Activated CD8-positive, alpha-beta memory T cell treated with anti-CD3 and anti-CD28 coated beads for 24 hours (primary cell): ENCODE results near the gene ATXN1.
"Not testable (repeated sequence)": the region's sequence is repeated elsewhere in the genome, so short reads cannot be mapped to it uniquely, and the experiment has no call there.

Source experiments
- DNase-seq: peaks from one replicate; pipeline ENCODE4 v3.0.0-alpha.2; 2020

The ATXN1 gene

DNA sequence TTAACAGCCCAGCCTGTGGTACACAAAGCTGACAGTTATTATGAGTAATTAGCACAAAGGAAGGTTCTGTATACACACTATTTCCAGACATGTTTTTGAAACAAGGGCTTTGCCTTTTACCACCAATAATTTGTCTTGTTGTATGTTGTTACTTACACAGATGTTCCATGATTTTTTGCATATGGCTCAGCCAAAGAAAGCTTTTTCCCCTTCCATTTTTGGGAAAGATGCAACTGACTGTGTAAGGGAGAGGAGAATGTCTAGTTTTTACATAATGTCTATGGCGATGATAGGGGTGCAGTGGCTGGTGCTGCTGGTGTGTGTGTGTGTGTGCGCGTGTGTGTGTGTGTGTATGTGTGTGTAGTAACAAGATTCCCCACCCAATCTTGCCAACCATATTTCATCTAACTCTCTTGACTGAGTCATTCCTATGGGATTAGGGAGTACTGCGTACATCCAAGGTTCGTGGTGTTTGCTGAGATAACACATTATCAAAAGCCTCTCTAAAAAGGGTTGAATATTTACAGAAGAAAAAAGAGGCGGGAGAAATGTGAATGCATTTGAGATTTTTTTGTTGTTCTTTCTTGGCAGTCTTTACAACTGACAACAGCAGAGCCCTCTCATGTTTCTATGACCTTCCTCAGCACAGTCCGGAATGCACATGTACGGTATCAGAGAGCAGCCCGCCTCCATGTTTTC, 330.7 kb downstream of the ATXN1 start:
- DNase-seq, result no peak

DNA sequence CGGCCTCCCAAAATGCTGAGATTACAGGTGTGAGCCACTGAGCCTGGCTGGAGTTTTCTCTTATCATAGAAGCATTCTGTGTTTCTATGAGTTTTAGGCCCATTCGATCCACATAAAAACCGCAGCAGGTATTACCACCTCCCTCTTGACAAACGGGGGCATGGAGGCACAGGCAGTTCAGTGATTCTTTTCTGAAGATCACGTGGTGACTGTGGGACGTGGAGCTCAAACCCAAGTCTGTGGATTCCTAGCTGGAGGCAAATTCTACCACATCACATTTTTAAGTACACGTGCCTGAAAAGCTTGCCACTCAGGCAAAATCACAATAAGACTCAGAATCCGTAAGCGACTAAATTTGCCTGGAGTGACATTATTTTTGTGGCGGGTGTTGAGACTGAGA, 331.6 kb downstream of the ATXN1 start:
- DNase-seq, result no peak

DNA sequence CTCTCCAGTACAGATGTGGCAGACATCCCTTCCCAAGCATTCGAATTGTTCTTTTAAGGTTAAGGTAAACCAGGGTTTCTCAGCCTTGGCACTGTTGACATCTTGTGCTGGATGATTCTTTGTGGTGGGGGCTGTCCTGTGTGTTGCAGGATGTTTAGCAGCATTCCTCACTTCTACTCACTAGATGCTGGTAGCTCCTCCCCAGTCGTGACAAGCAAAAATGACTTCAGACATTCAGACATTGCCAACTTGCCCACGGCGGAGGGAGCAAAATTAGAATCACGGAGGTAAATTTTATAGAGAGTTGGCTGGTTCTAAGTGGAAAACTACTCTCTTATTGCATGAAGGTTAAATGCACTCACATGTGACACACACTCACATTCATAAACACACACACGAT, 334.1 kb downstream of the ATXN1 start:
- no peak for DNase-seq

DNA sequence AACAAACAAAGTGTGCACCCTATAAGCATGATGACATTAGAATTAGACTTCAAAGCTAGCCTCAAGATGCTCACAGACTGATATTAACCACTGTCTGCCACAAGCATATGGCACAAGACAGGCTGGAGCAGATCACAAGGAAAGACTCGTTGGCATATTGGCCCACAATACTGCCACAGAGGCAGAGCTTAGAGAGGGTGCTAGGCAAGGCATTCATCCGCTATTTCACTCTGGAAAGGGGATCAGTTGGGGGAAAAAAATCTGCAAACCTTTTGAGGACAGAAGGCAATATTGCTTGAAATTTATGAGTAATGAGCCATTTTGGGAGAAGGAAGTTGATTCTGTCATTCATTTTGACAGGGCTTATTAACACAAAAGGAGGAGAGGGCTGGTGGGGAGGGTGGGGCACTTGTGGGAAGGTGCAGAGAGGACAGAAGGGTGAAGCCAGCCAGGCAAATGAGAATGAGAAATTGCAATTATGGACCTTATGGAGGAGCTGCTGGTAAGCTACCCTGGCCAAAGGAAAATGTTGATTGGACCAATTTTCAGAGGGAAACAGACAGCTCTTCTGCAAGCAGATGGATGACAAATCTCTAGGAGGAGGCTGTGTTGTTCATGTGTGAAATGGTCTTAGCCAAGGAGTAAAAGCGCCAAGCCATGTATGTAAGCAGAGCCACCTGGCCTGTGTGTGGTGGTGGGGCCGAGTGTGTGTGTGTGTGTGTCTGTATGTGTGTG, 335.2 kb downstream of the ATXN1 start:
- no peak for DNase-seq

- no peak for DNase-seq
These were observed 339.7 kb downstream of the ATXN1 start for GRCh38 chr6:16421462-16421960.

- DNase-seq, result peak; percentile 74
These were observed 340.4 kb downstream of the ATXN1 start for GRCh38 chr6:16420715-16421461.

DNA sequence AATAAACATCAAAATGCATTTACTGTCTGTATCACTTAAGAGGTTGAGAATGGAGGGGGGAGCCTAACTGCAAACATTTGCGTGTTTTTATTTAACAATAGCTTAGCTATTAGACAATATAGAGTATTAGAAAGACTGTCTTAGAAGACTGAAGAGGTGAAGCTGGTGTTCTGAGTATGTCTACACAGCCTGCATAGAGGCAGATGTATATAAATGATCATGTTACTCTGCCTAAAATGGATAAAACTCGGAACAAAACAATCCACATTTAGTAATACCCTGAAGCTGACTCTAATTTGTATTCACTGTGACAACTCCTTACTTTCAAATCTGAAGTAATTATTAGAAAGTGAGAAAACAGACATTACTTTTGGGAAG, 340.9 kb downstream of the ATXN1 start:
- no peak for DNase-seq

GRCh38 chr6:16419636-16420336, 341.5 kb downstream of the ATXN1 start:
- no peak for DNase-seq

DNA sequence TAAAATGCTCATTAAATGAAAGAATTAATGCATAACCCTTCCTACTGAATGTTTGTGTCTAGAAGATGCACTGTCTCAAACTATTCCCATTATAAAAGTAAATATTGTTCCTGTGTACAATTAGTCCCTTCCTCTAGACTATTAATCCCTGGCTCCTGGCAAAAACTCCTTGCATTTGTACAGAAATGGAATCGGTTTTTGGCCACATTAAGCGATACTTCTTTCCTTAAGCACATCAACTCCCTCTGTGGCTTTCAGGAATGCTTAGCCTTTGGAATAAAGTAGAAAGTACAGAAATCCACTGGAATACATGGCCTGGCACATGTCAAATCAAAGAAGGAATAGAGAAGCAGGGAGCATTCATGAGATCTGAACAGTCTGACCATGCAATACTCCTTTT, 343.1 kb downstream of the ATXN1 start:
- no peak for DNase-seq

DNA sequence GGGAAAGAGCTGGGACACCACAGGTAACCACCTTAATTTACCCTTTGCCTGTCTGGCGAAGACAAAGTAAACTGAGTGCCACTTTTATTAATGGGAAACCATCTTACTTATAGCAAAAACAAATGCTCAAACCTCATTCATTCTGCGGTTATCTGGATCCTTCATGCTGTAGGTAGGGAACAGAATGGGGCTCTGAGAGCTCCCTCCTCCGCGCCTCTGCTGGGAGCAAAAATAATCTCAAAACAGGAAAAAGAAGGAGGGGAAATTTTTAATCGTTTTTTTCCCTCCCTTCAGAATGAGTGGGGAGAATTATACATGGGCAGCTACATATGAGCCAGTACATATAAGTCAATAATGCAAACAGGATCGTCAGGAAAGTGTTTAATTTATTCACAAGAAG, 345.6 kb downstream of the ATXN1 start:
- DNase-seq, result no peak

GRCh38 chr6:16414205-16414604, 347.1 kb downstream of the ATXN1 start:
- no peak for DNase-seq

GRCh38 chr6:16413399-16413798, 347.9 kb downstream of the ATXN1 start:
- DNase-seq, result no peak

DNA sequence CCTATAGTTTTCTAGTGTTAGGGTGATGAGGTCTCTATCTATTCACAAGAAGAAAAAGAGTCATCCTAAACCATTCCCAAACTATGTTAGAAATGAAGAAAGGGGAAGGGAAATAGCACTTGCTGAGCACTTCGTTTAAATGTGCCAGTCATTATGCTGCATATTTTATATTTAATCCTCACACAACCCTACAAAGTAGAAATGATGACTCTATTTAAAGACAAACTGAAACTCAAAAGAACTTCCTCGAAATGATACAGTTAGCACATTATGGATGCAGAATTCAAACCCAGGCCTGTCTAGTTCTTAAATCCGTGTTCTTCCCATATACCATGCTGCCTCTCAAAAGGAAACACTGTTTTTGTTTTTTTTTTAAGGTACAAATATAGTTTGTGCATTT, 348.3 kb downstream of the ATXN1 start:
- no peak for DNase-seq

GRCh38 chr6:16412171-16412570, 349.1 kb downstream of the ATXN1 start:
- no peak for DNase-seq

GRCh38 chr6:16409531-16410441, 351.5 kb downstream of the ATXN1 start:
- peak; percentile 80 for DNase-seq

- DNase-seq, result no peak
These were observed 352.5 kb downstream of the ATXN1 start for GRCh38 chr6:16408766-16409165.

- no peak for DNase-seq
These were observed 354.3 kb downstream of the ATXN1 start for GRCh38 chr6:16406966-16407365.

- not testable (repeated sequence) for DNase-seq
These were observed 354.7 kb downstream of the ATXN1 start for GRCh38 chr6:16406538-16406937.

- no peak for DNase-seq
These were observed 355.9 kb downstream of the ATXN1 start for GRCh38 chr6:16405375-16405774.

- no peak for DNase-seq
These were observed 356.8 kb downstream of the ATXN1 start for GRCh38 chr6:16404456-16404855.

DNA sequence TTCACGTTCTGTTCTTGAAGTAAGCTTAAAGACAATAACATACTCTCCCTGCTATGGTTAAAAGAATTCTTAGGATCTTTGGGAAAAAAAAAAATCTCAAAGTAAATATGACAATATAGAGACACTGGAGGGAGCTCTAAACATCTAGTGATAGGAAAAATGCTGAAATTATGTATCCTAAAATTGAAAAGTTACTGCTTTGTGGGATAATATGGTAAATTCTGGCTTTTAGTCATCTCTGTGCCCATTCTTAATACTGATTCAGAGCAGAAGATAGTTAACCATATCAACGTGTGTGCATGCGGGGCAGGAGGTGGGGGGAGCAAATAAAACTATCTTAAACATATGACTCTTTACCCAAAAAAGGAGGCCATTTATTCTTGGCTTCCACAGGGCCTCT, 357.4 kb downstream of the ATXN1 start:
- DNase-seq, result no peak

DNA sequence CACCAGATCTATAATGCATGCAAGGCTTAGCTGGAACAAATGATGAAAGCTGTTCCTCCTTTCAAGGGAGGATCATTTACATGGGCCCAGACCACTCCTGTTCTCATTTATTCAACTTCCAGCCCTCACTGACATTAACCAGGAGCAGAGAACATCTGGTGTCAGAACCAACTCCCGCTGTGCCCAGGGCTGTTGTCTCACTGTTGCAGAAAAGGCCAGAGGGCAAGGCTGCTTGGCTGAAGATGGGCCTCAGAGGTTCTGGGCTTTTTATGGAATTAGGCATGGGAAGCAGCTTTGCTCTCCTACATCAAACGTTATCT, 358.7 kb downstream of the ATXN1 start:
- no peak for DNase-seq
